A673 (cell line): ENCODE results near the gene PIP4K2A.

Source experiments
- EZH2 ChIP-seq: fragments of 200-600 bp; sonication (generic); IDR thresholded peaks from 2 replicates; pipeline ENCODE4 v1.6.1; 2017; ENCODE audit warnings: borderline replicate concordance, low read depth, mild to moderate bottlenecking, mixed read lengths, antibody characterized with exemption, low read length; ENCODE audit not compliant: poor library complexity, severe bottlenecking
- TF ChIP-seq, protein P1 (sequence below): fragments of 300-800, 200-600 bp; sonication (generic); conservative IDR thresholded peaks from 2 replicates; pipeline ENCODE4 v1.5.1; 2017; ENCODE audit warnings: low read depth, mild to moderate bottlenecking, antibody characterized with exemption, low read length, moderate library complexity, mixed read lengths

DNA sequence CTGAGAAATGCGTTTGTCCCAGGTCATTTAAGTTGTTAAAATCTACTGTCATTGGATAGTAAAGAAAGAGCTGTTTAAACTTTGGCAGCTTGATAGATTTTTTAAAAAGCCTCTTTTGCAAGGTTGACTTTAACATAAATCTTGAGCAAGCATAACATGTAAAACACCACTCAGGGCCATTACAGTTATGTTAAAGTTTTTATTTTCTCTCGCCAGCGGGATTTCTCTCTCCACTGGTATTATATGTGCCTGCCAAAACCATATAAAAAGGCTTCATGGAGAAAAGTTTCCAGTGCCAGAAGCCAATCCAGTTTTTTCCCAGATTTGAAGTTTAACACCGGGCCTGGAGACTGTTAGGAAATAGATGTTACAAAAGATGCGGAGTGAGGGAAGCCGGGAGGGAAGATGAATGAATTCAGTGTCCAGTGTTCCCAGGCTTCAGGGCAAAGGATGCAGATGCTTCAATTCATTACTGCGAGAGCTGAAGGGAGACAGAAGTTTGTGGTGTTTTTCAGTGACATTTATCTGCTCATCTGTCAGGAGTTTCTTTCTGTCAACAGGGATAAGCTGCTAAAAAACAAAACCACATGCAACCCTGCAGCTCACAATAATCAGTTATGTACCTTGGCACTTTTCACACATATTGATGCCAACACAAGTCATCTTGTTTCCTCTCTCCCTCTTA, 213.6 kb downstream of the PIP4K2A start:
- TF ChIP-seq, protein P1, sequence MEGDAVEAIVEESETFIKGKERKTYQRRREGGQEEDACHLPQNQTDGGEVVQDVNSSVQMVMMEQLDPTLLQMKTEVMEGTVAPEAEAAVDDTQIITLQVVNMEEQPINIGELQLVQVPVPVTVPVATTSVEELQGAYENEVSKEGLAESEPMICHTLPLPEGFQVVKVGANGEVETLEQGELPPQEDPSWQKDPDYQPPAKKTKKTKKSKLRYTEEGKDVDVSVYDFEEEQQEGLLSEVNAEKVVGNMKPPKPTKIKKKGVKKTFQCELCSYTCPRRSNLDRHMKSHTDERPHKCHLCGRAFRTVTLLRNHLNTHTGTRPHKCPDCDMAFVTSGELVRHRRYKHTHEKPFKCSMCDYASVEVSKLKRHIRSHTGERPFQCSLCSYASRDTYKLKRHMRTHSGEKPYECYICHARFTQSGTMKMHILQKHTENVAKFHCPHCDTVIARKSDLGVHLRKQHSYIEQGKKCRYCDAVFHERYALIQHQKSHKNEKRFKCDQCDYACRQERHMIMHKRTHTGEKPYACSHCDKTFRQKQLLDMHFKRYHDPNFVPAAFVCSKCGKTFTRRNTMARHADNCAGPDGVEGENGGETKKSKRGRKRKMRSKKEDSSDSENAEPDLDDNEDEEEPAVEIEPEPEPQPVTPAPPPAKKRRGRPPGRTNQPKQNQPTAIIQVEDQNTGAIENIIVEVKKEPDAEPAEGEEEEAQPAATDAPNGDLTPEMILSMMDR, result no peak
- no peak for TF ChIP-seq EZH2
